ENCODE data around the gene ARHGEF28.

- TF ChIP-seq NCOA1 (CRISPR knock-in tag; IDR thresholded peaks at IDR 0.05), result no peak
- TF ChIP-seq CTCF (CRISPR knock-in tag; IDR thresholded peaks at IDR 0.05), result no peak
- TF ChIP-seq HDAC6 (IDR thresholded peaks at IDR 0.05; ENCODE audit: low read depth, low read length), result no peak
- no peak for TF ChIP-seq PATZ1 (CRISPR knock-in tag; IDR thresholded peaks at IDR 0.05)
- no peak for TF ChIP-seq SRSF1 (optimal IDR thresholded peaks at IDR 0.05; ENCODE audit: low read depth, low read length)
- TF ChIP-seq DBP (CRISPR knock-in tag; IDR thresholded peaks at IDR 0.05; ENCODE audit: not compliant biosample characterization), result no peak
- no peak for TF ChIP-seq ZNF589 (CRISPR knock-in tag; conservative IDR thresholded peaks at IDR 0.05)
- TF ChIP-seq NFYB (CRISPR knock-in tag; IDR thresholded peaks at IDR 0.05), result no peak
- no peak for TF ChIP-seq RNF219 (CRISPR knock-in tag; IDR thresholded peaks at IDR 0.05)
- TF ChIP-seq BRD4 (CRISPR knock-in tag; IDR thresholded peaks at IDR 0.05), result no peak
Measured at GRCh38 chr5:73816656-73817420, 190.8 kb downstream of the ARHGEF28 start.
